GM19468 (cell line): ENCODE results near the gene GRM6.
A peak's percentile ranks its signal among the peaks of the same experiment; 100 is the strongest.

Experiments used
- ATAC-seq: cut with Tn5 transposase; IDR thresholded peaks from one replicate; pipeline ENCODE4 v1.9.1; 2021; ENCODE audit warnings: mild to moderate bottlenecking, moderate library complexity, moderate number of reproducible peaks; ENCODE audit not compliant: unreplicated experiment; ENCODE audit errors: extremely low read depth

GRM6 gene

DNA sequence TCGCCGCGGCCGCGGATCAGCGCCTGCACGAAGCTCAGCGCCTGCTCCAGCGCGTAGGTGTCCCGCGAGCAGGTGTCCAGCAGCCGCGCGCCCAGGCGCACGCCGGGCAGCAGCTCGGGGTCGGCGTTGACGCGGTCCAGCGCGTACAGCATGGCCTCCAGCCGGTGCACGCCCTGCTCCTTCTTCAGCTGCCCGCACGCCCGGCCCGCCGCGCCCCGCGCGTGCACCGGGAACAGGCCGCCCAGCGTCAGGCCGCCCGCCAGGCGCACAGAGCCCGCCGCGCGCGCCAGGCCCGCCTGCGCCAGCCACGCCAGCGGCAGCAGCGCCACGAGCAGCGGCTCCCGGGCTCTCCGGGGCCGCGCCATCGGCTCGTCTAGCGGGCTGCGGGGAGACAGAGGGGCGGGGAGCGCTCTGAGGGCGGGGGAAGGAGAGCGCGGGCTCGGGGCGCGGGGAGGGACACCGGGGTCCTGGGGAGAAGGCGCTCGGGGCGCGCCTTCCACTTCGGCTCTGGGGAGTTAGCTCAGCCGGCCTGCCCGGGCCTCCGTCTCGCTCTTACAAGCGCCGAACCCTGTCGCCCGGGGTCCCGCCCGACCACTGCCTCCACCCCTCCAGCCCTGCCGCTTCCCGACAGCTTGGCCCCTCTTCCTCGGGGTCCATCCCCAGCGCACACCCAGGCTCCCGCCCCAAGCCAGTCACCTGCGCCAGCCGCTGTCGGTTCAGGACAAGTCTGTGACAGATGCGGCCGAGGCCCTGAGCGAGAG, at the start of gene GRM6:
TSS of gene GRM6 (minus strand) at position 741 of the 761 bp plus-strand sequence. CDS start at position 365, 376 bp downstream.
- ATAC-seq = no peak

DNA sequence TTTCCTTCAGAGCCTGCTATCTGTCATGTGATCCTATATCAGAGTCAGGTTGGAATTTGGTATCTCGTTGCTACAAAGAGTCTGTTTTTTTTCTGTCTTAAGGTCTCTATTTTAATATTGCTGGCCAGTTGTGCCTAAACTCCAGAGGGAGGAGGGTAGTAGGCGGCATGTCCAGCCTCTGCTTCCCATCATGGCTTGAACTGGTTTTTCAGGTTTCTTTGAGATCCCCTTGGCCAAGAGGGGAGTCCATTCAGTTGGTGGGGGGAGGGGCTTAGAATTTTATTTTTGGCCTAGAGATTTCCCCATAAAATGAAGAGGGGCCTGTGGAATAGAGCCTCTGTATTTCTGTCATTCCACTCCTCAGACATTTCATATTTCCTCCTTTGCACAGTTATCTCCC, 49.6 kb upstream of the GRM6 start:
- ATAC-seq = no peak

DNA sequence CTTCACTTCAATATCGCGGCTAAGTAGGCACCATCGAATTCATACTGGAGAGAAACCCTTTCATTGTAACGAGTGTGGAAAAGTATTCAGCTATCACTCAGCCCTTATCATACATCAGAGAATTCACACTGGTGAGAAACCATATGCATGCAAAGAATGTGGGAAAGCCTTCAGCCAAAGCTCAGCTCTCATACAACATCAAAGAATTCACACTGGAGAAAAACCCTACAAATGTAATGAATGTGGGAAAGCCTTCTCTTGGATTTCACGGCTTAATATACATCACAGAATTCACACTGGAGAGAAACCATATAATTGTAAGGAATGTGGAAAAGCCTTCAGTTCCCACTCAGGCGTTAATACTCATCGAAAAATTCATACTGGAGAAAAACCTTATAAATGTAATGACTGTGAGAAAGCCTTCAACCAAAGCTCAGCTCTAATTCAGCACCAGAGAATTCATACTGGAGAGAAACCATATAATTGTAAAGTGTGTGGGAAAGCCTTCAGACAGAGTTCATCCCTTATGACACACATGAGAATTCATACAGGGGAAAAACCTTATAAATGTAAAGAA, 38.0 kb upstream of the GRM6 start:
- ATAC-seq = no peak

DNA sequence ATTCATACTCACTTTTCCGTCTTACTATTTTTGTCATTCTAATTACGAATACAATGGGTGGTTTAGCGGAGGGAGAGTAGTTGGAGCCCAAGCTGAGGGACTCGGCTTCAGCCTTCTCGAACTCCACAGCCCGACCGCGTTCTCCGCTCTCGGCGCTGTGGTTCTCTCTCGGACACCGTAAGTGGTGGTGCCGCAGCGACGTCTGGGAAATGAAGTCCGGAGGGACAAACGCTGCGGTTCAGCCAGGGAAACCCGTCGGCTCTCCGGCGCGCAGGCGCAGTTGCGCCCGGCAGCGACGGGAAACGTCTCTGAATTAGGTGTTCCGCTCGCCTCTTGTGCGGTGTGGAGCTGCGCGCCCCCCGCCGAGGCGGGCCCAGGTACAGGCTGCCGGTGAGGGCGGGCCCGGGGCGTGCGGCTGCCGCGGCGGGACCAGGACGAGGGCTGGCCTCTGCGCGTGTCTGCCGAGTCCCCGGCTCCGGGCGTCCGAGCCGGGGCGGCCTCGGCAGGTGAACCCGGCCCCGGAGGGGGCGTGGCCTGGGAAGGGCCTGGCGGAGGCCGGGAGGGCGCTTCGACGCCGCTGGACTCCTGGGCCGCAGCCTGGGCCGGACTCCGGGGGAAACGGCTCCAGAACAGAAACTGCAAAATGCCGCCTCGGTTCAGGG, 28.5 kb upstream of the GRM6 start, which contains the start of gene ZNF879:
TSS of gene ZNF879 (plus strand) at position 277 of the 662 bp plus-strand sequence. CDS start 1,201 bp downstream, outside the sequence.
- peak; percentile 87 for ATAC-seq

DNA sequence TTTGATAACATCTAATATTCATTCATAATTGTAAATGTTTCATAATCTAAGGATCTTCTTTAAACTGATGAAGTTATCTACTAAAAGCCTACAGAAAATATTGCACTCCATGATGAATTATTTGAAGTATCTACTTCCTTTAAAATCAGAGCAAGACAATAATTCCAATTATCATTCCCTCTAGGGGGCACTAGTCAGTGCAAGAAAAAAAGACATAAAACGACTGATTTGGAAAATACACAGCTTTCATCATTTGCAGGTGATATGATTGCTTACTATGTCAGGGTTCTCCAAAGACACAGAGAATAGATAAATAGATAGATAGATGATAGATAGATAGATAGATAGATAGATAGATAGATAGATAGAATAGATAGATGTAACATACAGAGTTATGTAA, 13.5 kb upstream of the GRM6 start:
- no peak for ATAC-seq

DNA sequence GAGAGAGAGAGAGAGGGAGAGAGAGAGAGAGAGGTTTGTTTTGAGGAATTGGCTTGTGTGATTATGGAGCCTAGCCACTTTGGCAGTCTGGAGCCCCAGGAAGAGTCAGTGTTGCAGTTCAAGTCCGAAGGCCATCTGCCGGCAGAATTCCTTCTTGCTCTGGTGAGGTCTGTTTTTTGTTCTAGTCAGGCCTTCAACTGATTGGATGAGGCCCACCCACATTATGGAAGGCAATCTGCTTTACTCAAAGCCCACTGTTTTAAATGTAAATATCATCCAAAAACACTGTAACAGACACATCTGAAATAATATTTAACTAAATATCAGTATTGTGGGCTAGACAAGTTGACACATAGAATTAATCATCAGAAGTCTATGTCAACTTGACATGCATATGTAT, 11.4 kb upstream of the GRM6 start:
- no peak for ATAC-seq

DNA sequence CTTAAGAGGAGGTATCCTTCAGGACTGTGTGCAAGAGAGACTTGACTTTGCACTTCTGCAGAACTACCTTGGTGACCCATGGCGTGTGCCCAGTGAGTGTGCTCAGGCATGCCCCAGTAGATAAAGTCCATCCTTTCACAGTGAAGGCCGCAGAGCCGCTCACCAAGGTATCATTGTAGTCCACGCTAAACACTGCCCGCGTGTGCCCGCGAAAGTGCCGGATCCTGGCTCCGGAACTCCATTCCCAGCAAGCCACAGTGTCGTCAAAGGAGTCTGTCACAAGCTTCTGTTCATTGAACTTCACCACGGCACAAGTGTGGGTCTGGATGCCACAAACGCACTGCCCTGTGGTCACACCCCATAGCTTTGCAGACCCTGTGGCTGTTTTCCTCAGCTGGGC, 3.3 kb upstream of the GRM6 start:
- ATAC-seq = no peak

DNA sequence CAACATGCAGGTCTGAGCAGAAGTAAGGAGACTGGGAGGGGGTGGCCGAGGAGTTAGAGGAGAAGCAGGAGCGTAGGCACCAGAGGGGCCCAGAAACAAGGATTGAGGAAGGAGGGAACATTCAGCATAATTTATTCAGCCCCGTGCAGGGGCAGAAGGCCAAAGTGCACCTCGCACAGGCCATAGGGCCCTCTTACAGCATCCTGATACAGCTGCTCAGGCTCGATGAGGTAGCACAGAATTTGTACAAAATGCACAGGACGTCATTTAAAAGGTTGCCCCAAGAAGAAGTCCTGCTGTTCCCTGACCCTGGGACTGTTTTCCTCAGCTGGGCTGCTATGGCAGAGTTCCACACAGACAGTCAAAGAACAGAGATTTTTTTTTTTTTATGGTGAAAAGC, 2.1 kb upstream of the GRM6 start:
- no peak for ATAC-seq

DNA sequence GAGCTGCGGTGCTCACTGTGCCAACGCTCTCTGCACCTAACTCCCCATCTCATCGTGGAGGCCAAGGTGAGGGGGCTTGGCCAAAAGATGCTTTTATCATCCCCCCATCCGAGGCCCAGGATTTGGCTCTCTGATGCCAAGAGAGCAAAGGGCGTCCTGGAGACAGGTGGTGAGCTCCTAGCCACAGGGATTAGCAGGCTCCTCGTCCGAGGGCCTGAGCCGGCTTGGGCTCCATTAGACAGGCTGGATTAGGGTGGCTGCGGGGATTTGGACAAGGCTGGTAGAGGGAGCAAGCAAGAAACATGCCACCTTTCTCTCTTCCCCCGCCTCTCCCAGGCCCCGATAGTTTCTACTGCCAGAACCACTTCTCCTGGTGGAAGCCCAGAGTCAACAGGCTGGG, 1.0 kb upstream of the GRM6 start:
- ATAC-seq = no peak

DNA sequence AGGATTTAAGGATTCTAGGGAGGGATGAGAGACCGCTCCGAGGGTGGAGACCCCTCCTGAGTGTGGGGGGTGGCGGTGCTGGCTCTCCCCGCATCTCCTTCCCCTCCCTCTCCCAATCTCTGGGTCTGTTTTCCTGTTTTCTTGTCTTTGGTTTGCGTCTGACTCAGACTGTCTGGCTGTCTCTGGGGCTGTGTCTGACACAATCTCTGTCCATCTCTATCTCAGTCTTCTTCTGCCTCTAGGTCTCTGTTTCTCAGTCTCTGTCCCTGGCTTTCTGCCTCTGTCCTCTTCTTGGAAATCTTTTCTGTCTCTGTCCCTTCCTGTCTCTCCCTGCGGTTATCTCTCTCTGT, 196 bp upstream of the GRM6 start:
- no peak for ATAC-seq

DNA sequence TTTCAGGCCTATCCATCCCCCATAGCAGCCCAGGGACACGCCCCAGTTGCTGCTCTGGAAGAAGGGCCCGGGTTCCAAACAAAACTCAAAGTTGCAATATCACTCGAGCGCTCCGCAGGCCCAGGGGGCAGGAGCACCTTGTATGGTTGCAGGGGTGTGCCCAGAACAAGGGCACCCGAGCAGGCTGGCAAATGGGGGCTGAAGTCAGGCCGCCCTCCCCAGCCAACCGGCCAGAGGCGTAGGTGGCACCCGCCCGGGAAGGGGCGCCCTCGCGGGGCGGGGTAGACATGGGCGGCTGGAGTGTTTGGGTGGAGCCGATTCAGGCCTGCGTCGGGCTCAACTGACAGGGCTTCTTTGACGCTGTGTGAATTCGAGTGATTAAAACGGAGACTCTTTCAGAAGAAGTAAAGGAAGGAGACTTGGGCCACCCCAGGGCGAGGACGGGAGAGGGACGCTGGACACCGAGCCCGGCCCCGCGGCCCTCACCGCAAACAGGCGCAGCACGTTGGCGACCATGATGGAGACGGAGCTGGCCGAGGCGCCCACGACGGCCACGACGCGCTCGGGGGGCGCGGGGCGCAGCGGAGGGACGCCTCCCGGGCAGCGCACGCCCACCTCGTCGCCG, 1.1 kb downstream of the GRM6 start:
- ATAC-seq = no peak

DNA sequence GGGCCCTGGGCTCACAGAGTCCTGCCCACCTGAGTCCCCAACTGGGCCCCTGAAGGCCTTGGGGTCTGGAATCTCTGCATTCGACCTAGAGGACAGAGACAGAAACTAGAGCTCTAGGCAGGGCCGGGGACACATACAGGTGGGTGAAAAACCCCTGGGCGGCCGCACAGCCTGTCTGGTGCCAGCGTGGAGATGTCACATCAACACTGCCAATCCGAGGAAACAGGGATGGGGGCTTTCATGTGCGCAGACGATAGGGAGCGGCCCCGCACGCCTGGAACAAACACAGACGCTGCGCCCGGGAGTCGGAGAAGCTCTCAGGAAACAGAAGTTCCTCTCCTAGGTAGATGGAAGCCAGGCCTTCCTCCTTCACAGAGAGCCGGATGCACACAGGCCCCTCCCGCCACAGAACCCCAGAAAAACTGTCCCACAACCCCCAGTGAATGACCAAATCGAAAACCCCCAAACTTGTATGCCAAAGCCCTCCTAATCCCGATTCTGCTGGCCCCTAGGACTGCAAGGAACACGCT, 1.8 kb downstream of the GRM6 start:
- ATAC-seq = no peak

DNA sequence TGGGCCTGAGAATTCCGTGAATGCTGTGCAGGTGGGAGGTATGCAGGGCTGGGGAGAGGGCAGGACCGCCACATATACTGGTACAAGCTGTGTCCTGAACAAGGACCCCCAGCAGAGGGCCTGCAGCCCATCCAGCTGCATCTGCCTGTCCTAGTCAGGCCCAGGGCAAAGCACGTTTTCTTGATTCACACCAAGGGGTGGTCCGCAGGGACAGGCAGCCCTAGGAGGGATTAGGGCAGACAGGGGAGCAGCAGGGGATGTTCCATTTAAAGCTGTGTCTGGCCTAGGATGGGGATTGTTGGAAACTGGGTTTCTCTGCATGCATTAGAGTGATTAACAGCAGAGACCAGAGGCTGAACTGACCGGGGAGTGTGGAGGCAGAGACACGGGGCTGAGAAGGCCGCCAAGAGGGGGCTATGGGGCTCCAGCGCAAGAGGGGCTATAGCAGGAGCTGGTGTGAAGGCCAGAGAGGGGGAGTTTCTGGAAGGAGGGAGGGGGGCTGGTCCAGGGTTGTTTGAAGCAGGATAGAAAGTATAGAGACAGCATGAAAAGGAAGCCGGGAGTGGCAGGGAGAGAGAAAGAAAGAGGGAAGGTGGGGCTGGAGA, 2.7 kb downstream of the GRM6 start:
- ATAC-seq = no peak

DNA sequence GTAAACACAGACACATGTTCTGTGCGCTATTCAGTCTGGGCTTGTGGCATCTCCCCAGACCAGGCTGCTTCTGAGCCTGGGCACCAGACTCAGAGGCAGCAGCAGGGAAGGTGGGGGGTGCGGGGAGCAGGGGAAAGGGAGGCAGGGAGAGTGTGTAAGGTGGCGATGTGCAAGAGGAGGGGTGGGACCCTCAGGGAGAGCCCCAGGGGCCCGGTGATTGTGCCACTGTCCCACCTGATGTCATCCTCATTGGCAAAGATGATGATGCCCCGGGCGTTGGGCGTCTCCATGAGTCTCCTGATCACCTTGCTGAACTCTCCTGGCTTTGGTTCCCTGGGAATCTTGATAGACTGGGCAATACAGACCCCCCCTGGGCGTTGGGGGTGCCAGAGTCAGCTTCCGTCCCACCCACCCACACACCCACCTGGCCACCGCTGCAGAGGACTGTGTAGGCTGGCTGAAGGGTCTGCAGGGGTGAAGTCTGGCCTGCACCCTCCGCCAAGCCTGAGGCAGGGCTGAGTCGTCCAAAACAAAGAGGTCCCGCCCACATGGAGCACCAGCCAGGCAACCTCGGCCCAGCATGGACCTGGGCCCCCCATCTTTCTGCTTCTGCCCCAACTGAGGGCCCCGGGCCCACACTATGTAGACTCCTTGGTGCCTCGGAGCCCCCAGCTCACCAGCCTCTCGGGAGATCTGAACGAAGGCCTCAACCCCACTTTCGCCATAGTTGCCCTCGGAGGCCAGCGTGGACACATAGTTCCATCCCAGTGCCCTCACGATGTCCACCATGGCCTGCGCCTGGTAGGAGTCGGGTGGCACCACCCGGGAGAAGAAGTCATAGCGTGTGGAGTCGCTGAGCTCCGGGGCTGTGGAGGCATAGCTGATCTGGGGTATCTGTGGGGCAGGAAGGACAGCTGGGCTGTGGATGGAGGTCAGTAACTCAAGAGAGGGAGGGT, 3.7 kb downstream of the GRM6 start:
- no peak for ATAC-seq

DNA sequence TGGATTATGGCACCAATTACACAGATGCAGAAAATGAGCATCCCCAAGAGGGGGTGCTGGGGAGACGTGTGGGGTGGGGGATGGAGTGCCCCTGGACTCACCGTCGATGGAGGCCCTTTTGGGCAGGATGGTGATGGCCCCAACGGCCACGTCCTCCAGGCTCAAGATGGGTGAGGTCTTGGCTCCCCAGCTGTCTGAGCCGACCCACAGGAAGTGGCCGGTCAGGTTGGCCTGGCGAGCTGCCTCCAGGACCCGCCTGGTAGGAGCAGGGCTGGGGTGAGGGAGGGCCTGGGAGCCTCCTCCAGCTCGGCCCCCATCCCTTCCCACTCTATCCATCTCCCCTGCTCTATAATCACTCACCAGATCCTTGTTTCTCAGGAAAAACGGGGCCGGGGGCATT, 4.6 kb downstream of the GRM6 start:
- no peak for ATAC-seq

DNA sequence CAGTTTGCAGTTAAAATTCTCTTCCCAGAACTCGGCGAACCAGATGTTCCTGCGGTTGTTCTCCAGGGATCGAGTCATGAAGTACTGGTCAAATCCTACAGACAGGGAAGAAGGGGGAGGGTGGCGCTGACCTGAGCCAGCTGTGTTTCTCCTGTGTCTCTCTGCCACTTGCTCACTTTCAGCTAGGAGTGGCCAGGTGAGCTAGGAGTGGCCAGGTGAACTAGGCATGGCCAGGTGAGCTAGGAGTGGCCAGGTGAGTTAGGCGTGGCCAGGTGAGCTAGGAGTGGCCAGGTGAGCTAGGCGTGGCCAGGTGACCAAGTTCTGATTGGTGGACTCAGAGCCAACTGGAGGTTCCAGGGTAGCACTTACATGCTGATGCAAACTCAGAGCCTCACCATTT, 5.8 kb downstream of the GRM6 start:
- no peak for ATAC-seq

DNA sequence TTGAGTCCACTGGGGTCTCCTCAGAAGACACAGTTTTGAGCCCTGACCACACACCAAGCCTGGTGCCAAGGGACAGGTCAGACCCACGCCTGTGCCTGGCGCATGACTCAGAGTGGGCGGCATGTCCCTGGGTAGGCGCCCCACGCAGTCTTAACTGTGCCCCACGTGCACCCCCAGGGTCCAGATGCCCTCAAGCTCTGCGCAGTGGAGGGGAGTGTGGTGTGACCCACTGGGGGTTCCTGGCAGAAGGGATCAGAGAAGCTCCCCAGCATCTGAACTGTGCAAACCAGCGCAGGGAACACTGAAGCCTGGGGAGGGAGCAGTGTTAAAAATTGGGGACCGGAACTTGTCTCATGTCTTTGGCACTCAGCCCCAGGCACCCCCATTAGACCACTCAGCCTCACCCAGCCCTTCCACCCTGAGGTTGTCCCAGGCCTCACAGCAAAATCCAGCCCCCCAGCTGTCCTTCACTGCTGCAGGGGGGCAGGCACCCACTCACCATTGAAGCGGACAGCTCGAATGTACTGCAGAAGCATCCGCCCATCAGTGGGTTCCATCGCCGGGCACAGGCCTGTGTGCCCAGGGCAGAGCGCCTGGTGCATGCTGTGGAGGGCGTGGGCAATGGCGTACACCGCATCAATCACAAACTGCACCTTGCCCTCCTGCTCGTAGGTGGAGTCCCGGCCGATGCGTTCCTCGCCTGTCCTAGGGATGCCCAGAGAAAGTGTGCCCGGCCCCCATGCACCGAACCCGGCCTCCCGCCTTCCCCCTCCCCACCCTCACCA, 6.5 kb downstream of the GRM6 start:
- ATAC-seq = no peak

DNA sequence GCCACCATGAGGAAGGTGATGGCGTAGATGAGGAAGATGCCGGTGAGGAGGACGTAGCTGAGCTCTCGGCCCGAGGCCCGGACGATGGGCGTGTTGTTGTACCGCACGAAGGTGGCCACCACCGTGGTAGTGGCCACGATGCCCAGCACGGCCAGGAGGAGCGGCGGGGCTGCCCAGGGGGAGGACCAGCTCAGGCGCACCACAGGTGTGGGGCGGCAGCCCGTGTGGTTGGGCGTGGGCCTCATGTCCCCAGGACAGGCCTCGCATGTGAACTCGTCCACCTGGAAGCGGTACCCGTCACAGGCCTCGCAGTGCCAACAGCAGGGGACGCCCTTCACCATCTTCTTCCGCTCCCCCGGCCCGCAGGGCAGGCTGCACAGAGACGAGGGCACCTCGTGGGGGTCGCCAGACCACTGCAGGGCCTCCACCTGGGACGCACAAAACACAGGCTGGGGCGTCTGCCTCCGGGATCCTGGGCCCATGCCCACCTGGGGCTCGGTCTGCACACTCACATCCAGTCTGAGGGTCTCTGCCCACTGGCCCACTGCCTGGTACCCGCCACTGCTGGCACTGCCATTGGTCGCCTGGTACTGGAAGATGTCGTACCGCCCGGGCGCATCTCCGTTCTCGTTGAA, 8.7 kb downstream of the GRM6 start:
- no peak for ATAC-seq
